ENCODE measurements around the gene HDHD5.
A peak's percentile ranks its signal among the peaks of the same experiment; 100 is the strongest.
"Not testable (repeated sequence)": the region's sequence is repeated elsewhere in the genome, so short reads cannot be mapped to it uniquely, and the experiment has no call there.

The HDHD5 gene

GRCh38 chr22:17155941-17156340, 3.1 kb downstream of the HDHD5 start:
- no peak for DNase-seq (ENCODE audit: low spot score)

DNA sequence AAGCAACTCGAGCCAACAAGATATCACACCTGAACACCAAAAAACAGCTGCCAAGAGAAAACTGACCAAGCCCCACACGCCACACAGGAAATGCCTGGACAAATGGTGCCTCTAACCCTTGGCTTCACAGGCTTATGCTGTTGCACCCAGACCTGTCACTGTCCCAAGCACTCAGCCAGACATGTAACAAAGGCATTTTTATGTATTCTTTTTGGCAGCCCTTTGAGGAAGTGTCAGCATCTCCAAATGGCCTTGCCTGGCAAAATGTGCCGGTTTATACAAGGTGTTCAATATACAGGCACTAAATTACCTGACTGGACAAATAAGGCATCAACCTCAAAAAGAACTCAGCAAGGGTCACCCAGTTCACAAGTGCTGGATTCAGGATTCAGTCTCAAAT, 6.1 kb downstream of the HDHD5 start:
- DNase-seq (ENCODE audit: low spot score) = no peak

GRCh38 chr22:17152340-17152739, 6.7 kb downstream of the HDHD5 start:
- DNase-seq (ENCODE audit: low spot score) = no peak

DNA sequence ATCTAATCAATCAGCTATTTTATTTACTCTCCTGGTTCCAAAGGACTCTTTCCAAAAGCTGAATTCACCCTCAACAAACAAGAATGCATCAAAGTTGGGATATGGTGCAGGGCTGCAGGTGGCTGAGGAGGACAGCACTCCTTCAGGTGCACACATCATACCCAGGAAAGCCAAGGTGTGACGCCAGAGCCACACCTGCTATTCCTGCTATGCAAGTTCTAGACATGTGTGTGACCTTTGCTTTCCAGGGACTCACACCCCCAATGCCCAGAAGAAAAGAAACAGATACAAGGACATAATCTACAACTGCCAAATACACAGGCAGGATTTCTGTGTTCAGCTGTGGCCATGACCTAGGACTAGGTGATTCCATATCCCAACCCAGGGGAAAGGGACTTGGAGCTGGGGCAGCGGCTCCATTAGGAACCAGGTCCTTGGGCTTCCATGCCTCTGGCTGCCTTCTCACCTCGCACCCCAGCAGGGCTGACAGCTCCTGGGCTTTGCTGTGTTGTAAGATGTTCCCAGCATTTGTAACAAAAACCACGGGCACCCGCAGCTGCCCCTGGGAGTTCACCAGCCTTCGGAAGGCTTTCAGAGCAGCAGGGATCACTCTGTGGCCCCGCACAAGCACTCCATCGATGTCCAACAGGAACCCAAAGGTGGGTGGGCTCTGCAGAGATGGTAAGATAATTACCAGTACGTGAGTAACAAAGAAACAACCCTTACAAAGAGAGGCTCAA, 9.8 kb downstream of the HDHD5 start:
- DNase-seq (ENCODE audit: low spot score) = no peak

DNA sequence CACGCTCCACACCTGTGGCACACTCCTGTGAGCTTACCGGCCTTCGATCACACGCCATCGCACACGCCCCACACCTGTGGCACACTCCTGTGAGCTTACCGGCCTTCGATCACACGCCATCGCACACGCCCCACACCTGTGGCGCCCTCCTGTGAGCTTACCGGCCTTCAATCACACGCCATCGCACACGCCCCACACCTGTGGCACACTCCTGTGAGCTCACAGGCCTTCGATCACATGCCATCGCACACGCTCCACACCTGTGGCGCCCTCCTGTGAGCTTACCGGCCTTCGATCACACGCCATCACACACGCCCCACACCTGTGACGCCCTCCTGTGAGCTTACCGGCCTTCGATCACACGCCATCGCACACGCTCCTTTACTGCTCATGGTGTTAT, 11.6 kb downstream of the HDHD5 start:
- DNase-seq (ENCODE audit: low spot score) = not testable (repeated sequence)

DNA sequence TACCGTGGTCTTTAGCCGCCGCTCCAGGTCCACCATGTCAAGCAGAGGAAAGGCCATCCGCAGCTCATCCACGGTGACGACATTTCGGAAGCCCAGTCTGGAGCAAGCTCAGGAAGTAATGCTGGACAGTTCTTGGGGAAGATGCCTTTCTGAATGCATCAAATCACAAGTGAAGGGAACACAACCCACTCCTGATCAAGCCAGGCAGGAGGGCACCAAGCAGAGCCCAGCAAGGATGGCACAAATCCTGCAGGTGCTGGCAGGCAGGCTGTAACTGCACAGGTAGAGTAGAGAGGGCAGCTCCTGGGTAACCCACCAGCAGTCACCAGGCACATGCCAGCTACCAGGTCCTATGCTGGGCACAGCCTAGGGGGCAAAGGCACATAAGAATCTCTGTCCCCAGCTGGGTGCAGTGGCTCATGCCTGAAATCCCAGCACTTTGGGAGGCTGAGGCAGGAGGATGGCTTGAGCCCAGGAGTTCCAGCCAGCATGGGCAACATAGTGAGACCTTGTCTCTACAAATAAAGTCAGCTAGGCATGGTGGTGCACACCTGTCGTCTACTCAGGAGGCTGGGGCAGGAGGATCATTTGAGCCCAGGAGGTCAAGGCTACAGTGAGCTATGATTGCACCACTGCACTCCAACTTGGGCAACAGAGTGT, 13.9 kb downstream of the HDHD5 start:
- no peak for DNase-seq (ENCODE audit: low spot score)

DNA sequence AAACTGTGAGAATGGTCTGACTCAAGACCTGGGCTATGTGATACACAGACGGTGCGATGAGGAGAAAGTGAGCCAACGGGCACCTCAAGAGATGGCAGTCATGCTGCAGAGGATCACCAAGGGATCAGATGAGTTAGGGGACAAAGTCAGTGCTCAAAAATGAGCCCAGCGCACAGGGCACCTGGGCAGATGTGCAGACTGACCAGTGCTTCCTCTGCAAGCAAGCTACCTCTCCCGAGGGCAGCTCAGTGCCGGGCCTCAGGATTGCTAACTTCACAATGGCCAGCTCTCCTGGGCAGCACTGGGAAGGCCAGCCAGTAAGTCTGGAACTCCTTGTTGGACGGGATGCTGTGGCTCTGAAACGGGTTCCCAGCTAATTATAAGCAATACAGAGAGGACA, 15.3 kb downstream of the HDHD5 start:
- no peak for DNase-seq (ENCODE audit: low spot score)

DNA sequence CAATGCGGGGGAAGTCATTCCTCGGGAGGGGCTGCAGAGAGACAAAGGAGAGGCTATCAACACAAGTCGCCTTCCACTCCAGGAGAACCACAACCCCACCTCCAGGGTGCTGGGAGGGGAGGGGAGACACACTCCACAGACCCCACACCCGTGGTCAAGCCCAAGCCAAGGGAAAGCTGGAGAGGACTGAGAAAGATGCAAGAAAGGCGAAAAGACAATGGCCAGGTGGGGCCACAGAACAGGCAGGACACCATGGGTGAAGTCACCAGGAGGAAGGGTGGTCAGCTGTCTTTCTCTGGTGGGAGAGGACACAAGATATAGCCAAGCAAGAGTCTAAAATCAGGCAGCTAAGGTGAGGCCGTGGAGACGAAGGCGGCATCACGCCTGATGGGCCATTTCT, 16.0 kb downstream of the HDHD5 start:
- no peak for DNase-seq (ENCODE audit: low spot score)

DNA sequence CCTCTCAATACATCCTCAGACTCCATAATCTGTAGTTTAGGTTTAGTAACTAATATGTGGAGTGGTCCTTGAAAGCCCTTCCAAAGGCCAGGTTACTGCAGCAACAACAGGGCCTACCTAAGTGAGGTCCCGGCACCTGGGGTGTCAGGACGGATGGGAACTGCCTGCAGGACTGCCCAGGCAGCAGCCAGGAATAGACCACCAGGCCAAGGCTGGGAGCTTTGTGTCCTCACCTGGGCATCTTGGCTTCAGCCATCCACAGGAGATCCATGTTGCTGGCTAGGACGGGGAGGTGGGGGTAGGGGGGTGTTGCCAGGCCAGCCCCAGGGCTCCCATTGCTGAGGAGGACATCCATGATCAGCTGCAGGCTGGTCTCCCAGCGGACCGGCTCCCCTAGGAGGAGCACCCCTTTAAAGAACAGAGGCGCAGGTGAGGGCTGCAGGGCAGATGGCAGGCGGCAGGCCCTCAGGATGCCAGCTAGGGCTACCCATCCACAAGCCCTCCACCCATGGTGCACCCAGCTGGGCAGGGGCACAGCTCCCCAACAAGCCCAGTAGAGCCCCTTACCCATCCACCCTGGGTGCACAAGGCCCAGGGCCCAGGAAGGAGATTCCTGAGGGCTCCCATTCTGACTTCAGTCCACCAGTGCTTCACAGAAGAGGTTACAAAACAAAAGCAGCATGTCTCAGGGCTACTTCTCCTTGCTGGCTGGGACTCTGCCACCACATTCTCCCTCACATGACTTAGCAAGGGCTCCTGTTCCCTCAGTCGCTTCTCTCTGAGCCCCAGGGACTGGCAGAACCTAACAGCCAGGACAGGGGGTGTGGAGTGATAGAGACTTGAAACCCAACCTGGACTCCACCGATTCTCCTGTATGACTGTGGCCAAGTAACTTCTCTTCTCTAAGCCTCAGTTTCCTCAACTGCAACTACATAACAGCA, 18.0 kb downstream of the HDHD5 start:
- no peak for DNase-seq (ENCODE audit: low spot score)

DNA sequence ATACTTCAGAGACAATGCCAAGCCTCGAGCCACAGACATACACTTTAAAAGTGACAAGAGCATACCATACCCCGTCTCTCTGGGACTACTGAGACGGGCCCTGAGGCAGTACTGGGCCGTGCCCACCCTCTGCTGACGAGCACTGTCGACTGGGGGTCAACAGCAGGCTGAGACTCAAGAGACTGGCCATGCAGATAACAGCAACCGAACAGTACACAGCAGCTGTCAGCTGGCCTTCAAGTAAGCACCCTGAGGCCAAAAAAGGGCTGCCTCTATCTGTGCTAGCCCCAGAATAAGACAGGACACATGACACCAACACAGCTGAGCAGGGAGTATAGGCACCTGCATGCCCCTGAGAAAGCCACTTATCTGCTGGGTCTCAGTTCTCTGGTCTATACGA, 19.1 kb downstream of the HDHD5 start:
- DNase-seq (ENCODE audit: low spot score) = no peak

DNA sequence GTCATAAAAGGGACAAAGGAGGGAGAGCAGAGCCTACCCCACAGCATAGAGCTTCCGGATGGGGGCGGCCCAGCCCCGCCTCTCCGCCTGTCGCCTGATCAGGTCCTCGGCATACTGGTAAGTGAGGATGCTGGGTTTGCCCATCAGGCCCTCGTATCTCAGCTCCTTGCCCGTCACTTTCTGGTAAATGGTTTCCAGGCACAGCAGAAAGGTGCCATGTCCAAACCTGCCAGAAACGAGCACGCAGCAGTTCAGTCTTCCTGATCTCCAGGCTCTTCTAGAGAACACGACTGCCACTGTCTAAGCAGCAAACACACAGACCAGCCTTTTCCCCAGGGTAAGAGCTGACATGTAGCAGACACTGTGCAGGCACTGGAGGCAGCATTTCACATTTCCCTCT, 20.6 kb downstream of the HDHD5 start:
- no peak for DNase-seq (ENCODE audit: low spot score)

GRCh38 chr22:17137861-17138425, 21.1 kb downstream of the HDHD5 start:
- DNase-seq (ENCODE audit: low spot score) = no peak

DNA sequence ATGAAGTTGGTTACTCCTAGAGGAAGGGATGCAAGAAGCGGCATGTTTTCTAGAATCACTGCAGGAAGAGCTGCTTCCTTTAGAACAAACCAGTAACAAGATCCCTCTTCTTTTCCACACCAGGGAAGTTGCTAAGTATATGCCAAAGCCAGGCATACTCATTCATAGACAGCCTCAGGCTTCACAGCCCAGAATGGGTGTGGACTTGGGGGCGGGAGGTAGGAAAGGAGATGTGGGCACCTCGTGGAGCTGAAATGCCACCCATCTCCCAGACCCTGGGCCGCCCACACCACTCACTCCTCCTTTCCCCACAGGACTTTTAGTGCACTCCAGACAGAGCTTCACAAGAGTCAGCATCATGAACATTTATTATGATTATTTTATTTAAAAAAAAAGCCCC, 21.9 kb downstream of the HDHD5 start:
- no peak for DNase-seq (ENCODE audit: low spot score)

DNA sequence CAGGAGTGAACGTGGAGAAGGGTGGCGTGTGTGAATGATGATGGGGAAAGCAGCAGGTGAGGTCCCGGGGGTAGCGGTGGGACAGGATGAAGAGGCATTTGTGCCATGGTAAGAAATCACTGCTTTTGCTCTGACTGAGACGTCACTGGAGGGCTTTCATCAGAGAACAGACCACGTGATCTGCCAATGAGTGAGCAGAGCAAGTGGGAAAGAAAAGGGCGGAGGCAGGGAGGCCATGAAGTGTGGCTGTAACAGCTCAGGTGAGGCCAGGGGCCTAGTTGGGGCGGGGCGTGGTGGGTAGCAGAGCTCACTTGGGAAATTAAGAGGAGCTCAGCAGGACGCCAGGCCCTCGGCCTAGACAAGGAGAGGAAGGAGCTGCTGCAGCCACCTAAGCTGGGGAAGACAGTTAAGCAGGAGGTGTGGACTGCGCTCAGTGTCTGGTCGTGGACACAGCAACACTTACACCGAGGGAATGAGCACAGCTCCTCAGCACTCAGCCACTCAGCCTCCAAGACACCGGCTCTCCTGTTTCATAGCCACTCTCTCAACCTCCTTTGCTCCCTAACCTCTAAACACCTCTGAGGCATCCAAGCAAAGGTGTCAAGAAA, 23.8 kb downstream of the HDHD5 start:
- DNase-seq (ENCODE audit: low spot score) = no peak

DNA sequence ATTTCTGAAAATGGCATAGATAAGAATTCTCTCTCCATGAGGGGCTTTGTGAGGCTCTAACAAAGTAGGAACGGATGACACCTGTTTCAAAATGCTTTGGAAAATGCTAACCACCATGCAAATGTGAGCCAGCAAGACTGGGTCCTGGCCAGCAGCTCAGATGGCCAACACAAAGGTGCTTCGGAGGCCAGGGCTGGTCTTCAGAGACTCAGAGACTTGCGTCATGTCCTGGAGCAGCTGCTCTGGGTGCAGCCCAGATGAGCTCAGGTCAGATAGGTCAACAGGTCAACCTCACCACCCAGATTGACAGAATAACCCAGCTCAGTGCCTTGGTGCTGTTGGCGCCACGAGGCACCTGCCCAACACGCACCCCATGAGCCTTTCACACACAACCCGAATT, 25.9 kb downstream of the HDHD5 start:
- no peak for DNase-seq (ENCODE audit: low spot score)

DNA sequence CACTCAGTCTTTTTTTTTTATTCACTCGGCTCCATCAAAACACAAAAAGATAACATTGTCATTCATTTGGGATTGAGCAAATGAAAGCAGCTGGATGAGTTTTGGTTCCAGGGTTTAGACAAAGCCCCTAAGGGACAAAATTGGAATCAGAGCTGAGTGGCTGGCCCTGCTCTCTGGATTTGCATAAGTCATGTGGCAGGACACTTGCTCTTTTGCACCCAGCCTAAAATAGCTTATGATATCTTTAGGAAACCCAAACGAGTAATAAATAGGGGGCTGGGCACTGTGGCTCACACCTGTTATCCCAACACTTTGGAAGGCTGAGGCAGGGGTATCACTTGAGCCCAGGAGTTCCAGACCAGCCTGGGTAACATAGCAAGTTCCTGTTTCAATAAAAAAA, 27.0 kb downstream of the HDHD5 start:
- no peak for DNase-seq (ENCODE audit: low spot score)

- no peak for DNase-seq (ENCODE audit: low spot score)
Observed at GRCh38 chr22:17131686-17132085, 27.4 kb downstream of the HDHD5 start.

GRCh38 chr22:17130199-17130598, 28.9 kb downstream of the HDHD5 start:
- DNase-seq (ENCODE audit: low spot score) = no peak

GRCh38 chr22:17121233-17122195, 37.6 kb downstream of the HDHD5 start, which contains the start of gene TMEM121B:
Gene TMEM121B, minus strand, starts transcription at chr22:17121360. Its CDS starts 233 bp downstream, at chr22:17121127.
- DNase-seq (ENCODE audit: low spot score) = peak; percentile 46

DNA sequence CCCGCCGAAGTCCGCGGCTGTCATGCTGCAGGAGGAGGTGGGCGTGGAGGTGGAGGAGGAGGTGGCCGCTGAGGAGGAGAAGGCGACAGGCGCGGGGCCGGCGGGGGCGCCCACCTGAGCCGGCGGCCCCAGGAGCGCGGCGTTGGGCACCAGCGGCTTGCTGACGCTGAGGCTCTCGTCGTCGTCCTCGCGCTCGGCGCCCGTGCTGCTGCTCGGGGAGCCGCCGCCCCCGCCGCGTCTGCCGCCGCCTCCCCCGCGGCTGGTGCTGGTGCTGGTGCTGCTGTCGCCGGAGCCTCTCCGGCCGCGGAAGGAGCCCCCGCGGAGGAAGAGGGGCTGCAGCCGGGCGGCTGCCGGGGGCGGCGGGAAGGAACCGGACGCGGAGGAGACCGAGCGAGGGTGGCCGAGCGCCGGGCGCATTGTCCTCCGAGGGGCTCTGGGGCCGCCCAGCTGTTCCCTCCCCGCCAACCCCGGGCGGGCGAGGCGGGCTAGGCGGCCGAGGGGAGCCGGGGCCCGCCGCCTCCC, 38.3 kb downstream of the HDHD5 start:
- no peak for DNase-seq (ENCODE audit: low spot score)

All from globus pallidus (tissue), 1 donor.